T-helper 22 cell (primary cell): Measurements from ENCODE around the gene PAOX.

ENCODE experiments used
- DNase-seq: peaks from one replicate; pipeline ENCODE4 v3.0.0-alpha.2; 2020; ENCODE audit warnings: low read depth

PAOX gene

DNA sequence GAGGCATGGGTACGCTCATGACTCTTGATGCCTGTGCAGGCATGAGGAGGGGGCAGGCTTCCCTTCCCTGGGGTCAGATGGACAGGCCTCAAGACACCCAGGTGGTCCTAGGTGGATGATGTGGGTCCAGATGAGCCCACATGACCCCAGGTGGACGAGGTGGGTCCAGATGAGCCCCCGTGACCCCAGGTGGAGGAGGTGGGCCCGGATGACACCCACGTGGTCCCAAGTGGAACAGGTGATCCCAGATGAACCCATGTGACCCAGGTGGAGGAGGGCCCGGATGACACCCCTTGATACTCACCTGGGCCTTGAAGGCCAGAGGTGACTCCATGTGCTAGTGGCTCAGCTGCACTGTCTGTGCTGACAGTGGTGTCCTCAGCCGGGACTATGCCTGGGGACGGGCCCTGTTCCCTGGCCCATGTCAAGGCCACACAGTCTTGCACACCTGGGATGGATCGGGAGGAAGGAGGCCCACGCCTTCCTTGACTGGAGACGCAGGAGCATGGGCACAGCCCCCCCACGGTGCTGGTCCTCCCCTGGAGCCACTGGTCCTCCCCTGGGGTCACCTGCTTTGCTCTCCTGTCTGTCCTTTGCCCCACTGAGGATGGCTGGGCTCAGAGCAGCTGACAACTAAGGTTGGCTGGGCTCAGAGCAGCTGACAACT is 28.6 kb upstream of the PAOX start:
- no peak for DNase-seq

DNA sequence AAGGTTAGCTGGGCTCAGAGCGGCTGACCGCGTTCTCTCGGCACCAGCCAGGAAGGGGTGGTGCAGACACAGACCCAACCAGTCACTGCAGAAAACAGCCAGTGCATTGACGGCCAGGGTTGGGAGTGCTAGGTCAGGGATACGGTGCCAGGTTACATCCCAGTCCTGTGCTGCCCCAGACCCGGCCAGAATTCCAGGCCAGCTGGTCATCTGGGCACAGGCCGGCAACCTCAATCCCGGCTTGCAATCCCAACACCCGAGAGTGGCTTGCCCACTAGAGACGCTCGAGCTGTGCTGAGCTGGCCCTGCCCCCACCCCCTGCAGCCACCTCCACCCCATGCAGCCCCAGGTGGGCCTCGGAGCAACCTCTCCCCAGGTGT is 28.1 kb upstream of the PAOX start:
- DNase-seq, result no peak

DNA sequence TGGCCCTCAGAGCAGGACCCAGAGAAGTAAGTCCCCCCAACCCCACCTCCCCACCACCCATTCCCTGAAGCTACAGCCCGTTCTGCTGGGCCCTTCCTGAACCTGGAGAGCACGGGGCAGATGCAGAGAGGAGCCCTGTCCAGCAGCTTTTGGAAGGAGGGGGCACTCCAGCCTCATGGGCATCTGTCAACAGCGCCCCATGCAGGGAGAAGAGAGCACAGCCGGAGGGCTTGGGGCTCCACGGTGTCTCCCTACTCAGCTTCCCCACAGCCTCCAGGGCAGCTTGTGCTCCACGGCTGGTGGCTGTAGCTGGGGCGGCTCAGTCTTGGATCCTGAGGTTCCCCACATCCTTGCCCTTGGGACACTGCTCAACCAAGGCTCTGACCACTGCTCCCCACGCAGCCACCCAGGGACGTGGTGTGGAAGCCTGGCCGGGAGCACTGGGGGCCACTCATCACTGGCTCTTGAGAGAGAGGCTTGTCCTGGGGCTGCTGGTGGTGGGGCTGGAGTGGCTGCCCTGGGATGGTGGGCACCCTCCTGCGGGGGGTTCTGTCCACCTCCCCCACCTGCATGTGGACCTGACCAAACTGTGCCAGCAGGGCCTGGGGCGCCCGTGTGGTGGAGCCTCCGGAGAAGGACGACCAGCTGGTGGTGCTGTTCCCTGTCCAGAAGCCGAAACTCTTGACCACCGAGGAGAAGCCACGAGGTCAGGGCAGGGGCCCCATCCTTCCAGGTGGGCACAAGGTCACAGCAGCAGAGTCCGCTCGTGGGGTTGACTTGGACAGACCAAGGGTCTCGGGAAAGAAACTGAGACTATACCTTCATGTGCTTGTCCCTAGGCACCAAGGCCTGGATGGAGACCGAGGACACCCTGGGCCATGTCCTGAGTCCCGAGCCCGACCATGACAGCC is 27.4 kb upstream of the PAOX start:
- no peak for DNase-seq

DNA sequence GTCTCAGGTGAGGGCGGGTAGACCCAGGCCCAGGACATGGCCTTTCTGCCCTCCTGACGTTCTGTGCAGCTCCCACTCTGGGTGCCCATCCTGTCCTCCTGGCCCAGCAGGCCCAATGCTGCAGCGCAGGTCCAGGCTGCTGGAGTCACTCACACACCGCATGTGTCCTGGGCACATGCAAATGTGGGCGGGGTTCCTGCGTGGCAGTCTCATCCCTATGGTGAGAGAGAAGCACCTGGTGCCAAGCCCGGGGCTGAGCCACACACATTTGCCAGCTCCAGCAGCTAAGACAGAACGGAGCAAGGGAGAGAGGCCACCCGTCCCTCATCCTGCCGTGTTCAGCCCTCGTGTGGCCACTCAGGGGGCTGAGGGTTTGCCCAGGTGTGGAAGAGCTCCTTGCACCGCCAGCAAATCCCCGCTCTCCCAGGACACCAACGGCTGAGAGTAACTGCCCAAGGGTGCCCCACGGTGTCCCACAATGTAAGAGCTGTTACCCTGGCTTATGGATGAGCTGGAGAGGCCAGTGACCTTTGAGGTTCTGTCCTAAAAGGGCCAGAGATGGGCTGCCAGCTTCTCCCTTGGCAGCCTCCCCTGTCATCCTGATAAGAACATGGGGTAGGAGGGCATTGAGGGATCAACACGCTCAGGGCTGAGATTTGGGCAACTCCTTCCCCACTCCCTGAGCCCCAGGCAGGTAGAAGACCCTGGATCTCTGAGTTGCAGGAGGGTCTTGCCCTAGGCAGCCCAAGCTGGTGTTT is 25.7 kb upstream of the PAOX start:
- no peak for DNase-seq

DNA sequence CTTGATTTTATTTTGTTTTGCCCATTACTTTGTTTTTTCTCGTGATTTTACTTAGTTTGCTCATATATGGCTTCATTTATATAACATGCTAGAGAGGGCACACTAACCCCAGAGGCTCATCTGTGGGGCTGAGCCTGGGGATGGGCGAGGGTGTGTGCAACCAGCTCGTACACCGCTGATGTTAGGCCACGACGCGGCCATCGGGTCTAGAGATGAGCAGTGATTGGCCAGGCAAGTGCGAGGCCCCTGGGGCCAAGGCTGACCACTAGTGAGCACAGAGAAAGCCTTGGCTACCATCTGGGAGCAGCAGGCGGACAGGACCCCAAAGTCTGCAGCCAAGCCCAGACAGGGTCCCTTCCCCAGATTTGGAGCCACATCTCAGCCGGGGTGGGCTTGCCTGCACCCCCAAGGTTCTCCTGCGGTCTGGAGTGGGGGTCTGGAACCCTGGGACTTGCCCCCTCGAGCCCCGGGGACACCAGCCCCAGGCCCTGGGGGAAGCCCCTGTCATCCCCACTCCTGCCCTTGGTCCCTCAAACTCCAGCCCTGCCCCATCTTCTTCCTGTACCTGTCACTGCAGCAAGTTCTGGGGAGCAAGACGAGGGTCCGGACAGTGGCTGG is 25.0 kb upstream of the PAOX start:
- DNase-seq, result no peak

DNA sequence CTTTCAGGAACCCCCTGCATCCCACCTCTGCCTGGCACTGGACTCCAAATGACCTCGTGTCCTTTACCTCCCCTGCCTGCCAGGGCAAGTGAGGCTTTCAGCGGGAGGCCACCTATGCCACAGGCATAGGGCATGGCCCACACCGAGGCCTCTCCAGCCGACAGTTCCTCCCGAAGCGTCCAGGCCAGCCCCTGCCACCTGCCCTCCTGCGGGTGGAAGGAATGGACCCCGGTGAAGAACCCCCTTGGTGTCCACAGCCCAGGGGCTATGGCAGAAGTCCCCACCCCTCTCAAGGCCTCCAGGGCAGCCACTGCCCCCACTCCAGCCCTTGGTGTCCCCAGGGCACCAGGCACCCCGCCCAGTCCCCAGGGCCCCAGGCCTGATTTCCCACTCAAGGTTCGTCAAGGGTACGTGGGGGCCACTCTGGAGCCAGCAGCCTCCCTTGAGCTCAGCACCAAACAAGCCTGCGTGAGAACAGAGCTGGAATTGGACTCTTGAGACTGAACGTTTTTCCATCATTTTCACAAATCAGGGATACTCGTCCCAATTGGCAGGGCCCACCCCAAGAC is 24.3 kb upstream of the PAOX start:
- DNase-seq, result no peak

DNA sequence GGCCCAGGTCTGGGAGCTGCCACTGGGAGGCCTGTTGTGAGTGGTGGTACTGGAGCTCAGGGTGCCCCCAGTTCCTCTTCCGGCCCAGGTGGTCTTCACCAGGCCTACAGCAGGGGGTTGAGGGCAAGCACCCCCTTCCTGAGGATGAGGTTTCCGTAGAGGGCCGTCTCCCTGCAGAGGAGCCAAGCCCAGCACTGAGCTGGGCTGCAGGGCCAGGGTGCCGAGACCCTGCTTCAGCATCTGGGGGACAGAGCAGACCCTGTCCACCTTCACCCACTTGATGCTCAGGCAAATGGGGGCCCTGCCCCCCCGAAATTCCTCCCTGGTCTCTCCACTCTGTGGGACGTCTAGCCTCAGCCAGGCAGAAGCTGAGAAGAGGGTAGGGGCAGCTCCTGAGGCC is 23.8 kb upstream of the PAOX start:
- no peak for DNase-seq

DNA sequence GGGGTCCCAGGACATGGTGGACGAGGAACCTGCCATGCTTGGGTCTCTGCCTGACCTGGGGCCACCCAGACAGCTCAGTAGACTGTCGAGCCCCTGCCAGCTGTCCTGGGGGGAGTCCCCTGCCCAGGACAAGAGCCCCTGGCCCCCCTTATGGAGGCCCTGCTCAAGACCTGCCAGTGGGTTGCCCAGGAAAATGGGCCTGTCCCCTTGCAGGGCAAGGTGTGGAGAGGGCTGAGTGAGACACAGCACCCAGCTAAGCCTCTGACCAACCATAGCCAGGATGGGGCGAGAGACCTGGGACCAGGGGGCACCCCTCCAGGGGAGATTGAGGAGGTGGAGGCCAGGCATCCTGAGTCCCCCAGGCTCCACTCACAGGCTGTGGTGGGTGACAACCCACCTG is 23.1 kb upstream of the PAOX start:
- DNase-seq, result no peak

DNA sequence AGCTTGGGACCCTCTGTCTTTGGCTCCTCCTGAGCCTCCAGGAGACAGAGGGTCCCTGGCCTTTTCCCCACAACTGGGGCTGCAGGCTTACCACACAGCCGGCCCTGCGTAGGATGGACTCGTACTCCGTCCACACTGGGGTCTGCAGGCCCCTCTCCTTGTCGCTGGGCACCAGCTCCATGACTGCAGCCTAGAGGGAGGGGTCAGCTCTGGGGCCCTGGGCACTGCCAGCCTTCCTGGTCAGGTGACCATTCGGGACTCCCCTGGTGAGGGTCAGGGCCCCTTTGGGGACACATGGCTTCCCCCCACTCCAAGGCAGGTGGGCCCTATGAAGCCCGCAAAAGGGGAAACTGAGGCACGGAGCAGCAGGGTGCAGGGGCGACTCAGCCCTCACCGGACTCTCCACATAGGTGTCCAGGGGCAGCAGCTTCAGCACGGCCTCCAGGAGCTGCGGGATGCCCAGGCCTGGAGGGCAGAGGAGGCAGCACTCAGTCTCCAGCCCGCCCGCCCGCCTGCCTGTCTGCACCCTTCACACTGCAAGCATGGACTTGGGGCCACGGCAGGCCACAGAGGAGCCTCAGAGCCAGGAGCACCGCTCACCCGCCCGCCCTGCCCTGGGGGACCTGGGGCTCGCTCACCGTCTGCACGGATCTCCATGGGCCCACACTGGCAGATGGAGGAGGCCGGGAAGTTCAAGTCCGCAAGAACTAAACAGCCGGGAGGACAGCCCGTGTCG is 22.3 kb upstream of the PAOX start:
- DNase-seq, result no peak

DNA sequence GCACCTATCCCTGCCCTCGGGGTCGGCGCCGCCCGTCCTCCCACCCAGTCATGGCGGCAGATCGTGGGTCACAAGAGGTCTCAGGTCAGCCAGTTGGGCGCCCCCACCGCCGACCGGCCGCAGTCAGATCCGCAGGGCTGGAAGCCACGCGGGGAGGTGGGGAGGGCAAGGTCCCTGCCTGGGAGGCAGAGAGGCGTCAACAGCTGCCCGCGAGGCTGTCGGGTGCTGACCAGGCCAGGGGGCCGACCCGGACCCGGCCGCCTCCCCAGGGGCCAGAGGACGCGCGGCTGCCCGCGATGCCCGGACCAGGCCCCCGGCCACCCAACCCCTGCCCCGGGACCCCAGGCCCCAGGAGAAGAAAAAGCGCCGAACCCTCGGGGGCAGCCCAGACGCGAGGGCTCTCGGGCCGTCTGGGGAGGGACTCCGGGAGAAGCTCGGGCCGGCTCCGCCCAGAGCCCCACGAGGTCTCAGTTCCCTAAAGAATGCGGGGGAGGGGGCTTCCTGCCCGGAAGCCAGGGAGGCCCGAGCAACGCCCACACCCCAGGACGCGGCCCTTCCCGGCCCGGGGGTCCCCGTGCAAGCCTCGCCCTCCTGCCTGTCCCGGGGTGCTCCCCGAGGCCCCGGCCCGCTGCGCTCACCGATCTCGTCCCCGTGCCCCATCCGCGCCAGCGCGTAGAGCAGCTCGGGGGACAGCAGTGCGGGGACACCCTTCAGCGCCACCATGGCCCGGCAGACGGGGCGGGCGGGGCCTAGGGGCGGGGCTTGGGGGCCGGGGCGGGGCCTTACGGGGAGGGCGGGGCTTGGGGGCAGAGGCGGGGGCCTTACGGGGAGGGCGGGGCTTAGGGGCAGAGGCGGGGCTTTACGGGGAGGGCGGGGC is 21.5 kb upstream of the PAOX start, which contains the start of gene FUOM:
FUOM (minus strand) TSS at position 735 of the 877 bp plus-strand sequence; CDS start at position 723, 12 bp downstream.
- DNase-seq, result peak; percentile 62

DNA sequence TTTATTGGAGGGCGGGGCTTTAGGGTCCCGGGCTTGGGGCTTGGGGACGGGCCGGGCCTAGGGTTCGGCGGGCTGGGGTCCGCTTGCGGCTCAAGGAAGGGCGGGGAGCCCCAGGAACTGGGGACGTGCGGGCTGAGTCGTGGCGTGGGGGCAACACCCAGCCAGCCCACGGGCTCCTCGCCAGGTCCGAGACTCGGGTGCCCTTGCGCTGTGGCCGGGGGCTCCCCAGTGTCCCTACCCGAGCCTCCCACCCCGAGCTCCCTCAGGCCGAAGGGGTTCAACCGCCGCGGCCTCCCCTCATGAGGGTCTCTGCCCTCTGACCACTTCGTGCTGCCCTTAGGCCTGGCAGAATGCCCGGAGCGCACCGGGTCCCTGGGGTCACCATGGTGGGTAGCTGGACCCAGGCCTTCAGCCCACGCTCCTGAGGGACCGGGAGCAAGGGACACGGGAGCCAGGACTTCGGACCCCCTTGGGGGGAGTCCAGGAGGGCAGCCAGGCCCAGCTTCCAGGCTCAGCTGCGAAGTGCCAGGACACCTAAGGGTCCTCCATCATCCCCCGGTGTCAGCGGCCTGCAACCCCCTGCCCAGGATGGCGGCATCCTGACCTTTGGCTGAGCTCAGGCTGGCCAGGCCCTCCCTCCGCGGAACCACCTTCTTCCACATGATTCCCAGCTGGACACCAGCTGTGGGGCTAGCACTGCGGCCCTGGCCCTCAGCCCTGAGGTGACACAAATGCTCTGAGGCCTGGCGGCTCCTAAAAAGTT is 20.7 kb upstream of the PAOX start:
- DNase-seq, result no peak

DNA sequence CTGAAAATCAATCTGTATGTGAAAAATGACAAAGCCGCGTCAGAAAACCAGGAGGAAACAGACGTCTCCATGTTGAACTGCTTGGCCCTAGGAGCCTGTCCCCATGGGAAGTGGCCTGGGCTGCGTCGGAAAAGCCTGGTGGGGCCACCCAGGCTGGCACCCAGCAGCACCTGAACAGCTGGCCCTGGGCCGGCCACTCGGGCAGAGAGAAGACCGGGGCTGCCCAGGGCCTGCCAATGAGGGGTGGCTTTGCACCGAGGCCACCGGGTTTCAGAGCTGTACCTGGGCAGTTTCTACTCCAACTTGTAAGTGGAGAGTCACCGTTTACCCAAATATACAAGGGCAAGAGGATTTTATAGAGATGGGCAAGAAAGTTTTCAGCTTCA is 20.1 kb upstream of the PAOX start:
- DNase-seq, result no peak

DNA sequence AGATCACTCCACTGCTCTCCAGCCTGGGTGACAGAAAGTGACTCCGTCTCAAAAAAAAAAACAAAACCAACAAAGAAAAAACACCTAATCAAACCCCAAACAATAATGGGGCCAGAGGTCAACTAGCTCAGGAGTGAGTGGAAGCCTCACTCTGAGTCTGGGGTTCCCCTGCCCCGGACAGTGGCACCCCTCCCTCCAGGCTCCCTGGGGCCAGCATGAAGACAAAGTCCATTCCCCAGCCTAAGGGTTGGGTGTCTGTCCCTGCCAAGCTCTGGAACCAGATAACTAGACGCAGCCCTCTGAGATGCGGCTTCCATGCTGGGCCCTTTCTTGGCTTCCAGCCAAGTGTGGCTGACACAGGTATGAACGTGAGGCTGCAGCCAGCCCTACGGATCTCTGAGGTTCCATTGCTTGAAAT is 19.5 kb upstream of the PAOX start:
- no peak for DNase-seq

DNA sequence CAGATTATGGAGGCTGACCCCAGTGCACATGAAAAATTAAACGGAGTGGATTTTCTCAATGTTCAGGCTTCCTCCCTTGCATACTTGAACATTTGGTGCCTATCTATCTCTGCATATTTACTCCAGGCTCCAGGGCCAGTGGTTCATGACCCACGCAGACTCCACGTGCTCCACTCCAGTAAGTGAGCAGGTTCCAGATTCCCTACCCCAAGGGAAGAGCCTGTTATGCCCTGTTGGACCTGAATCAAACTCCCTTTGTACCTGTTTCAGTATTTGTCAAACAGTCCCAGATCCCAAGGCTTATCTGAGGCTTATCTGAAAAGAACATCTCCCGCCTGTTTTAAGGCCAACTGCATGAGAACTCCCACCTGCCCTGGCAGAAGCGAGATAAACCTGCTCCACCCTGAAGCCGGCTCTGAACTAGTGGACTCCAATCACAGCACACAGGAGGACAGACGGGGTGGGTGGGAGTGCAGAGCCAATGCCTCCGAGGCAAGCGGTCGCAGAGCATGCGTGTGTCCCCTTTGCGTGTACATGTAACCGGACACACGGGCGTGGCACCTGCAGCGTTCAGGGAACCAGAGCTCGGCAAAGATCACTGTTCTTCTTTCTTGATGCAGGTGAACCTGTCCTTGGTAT is 19.0 kb upstream of the PAOX start:
- no peak for DNase-seq

DNA sequence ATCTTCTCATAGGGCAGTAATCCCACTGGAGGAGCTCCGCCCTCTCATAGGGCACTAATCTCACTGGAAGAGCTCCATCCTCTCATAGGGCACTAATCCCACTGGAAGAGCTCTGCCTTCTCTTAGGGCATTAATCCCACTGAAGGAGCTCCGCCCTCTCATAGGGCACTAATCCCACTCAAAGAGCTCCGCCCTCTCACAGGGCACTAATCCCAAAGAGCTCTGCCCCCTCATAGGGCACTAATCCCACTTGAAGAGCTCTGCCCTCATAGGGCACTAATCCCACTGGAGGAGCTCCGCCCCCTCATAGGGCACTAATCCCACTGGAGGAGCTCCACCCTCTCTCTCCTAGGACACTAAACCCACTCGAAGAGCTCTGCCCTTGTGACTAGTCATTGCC is 17.8 kb upstream of the PAOX start:
- DNase-seq, result no peak

DNA sequence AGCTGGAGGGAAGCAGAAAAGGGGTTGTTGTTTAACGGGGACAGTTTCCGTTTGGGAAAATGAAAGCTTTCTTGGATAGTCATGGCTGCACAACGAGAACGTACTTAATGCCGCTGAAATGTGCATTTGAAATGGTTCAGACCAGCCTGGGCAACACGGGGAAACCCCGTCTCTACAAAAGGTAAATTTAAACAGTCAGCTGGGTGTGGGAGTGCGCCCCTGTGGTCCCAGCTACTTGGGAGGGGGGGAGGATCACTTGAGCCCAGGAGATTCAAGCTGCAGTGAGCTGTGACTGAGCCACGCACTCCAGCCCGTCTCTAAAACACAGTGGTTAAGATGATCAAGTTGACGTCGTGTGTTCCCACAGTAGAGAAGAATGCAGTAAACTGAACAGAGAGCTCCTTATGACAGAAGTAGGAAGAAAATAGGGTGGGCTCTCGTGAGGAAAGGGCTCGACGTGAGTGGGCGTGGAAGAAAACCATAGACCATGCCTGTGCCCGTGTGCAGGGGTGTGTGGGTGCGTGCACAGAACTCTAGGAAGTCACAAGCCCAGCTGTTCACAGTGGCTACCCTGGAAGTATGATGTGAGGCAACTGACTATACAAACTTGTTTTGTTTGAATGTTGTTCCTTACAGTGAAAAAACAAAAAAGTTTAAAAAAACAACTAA is 17.2 kb upstream of the PAOX start:
- DNase-seq, result no peak

DNA sequence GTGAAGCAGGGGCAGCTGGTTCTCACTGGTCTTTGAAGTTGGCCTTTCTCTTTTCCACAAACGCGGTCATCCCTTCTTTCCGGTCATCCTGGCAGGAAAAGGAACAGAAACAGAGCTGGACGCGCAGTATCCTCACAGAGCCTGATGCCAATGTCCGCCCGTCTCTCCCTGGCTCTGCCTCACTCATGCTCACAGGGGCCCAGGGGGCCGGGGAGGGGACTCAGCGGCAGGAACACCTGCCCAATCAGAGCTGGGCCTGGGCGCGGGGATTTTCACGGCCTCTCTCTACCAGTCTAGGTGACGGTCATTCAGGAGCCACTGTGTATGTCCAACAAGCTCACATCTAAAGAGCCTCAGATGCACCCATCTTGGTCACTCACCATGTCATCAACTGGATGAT is 16.2 kb upstream of the PAOX start:
- DNase-seq, result no peak

DNA sequence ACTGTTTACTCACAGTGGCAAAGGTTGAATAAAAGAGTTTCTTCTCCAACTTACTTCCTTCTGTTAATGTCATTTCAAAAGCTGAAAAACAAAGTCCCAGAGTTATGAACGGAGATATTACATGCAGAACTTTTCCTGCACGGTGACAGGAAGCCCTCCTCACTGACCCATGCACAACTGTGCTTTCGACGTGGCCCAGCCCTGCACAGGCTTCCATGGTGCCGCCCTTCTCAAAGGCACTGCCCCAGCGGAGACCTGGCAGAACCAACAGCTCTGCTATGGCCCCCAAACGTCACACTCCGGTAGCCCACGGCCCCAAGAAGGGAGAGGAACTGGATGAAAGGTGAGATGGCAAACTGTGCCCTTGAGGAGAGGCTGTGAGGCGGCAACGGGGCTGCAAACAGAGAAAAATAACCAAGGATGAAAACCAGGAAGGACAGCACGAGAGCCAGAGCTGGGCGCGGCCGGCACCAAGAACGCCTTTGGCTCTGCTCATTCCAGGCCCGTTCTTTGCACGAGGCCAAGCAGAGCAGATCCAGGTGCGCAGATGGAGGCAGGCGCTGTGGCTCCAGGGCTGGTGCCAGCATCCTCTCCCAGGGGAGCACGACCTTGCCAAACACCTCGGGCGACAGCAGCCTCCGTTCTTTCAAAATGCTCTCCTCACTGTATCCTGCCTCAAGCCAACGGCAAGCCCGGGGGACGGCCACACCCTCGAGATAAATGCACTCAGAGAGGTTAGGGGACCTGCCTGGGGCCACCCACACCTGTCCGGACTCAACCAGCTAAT is 14.2 kb upstream of the PAOX start:
- DNase-seq, result no peak
